ENCODE results near the gene CFAP45. TPM values are rescaled to one million over a fixed set of nuclear protein-coding genes. Genes with fewer than 3 reads are reported as not detected.

The CFAP45 gene
- total and polyA plus RNA-seq, 2 experiments from 2014 or later: 0.36 TPM; not detected in 1

- TF ChIP-seq ZNF462 (CRISPR knock-in tag; IDR thresholded peaks at IDR 0.05): no peak
- TF ChIP-seq NANOG (IDR thresholded peaks at IDR 0.05; ENCODE audit: borderline replicate concordance): no peak
- TF ChIP-seq POLR2AphosphoS5 (IDR thresholded peaks at IDR 0.05; ENCODE audit: low read depth): no peak
- TF ChIP-seq JUNB (IDR thresholded peaks at IDR 0.05; ENCODE audit: unreplicated experiment): no peak
- TF ChIP-seq ETS1 (IDR thresholded peaks at IDR 0.05): no peak
- TF ChIP-seq REST (IDR thresholded peaks at IDR 0.05; ENCODE audit: unreplicated experiment): no peak
- TF ChIP-seq STAT1 (IDR thresholded peaks at IDR 0.05; ENCODE audit: unreplicated experiment): no peak
- no peak for TF ChIP-seq ZNF331 (CRISPR knock-in tag; IDR thresholded peaks at IDR 0.05; ENCODE audit: low read depth)
These were observed 33.4 kb upstream of the CFAP45 start (continued) for GRCh38 chr1:159933347-159933746.

Data from GM23338 (cell line).